HG02798 (cell line): ENCODE results near the gene FCER2.
A peak's percentile ranks its signal among the peaks of the same experiment; 100 is the strongest.
"Not testable (repeated sequence)": the region's sequence is repeated elsewhere in the genome, so short reads cannot be mapped to it uniquely, and the experiment has no call there.

Experiments used
- ATAC-seq: cut with Tn5 transposase; IDR thresholded peaks from one replicate; pipeline ENCODE4 v1.9.1; 2021; ENCODE audit warnings: mild to moderate bottlenecking; ENCODE audit not compliant: unreplicated experiment, poor library complexity

Gene FCER2

GRCh38 chr19:7654401-7654800, 47.5 kb downstream of the FCER2 start:
- ATAC-seq: no peak

GRCh38 chr19:7652061-7652641, 49.8 kb downstream of the FCER2 start:
- peak; percentile 55 for ATAC-seq

GRCh38 chr19:7650148-7650547, 51.8 kb downstream of the FCER2 start:
- ATAC-seq: no peak

GRCh38 chr19:7648265-7649014, 53.5 kb downstream of the FCER2 start:
- no peak for ATAC-seq

- ATAC-seq: no peak
These were observed 54.8 kb downstream of the FCER2 start for GRCh38 chr19:7647156-7647555.

GRCh38 chr19:7646426-7646700, 55.6 kb downstream of the FCER2 start:
- no peak for ATAC-seq

GRCh38 chr19:7645656-7646425, 56.1 kb downstream of the FCER2 start:
- no peak for ATAC-seq

GRCh38 chr19:7645163-7645562, 56.8 kb downstream of the FCER2 start:
- no peak for ATAC-seq

- ATAC-seq: no peak
These were observed 57.4 kb downstream of the FCER2 start for GRCh38 chr19:7644550-7644877.

GRCh38 chr19:7643629-7644549, 58.0 kb downstream of the FCER2 start:
- not testable (repeated sequence) for ATAC-seq

GRCh38 chr19:7643031-7643415, 58.9 kb downstream of the FCER2 start:
- ATAC-seq: no peak

GRCh38 chr19:7642295-7643030, 59.5 kb downstream of the FCER2 start:
- no peak for ATAC-seq

GRCh38 chr19:7641290-7642276, 60.3 kb downstream of the FCER2 start:
- no peak for ATAC-seq

GRCh38 chr19:7640803-7641202, 61.1 kb downstream of the FCER2 start:
- no peak for ATAC-seq

- ATAC-seq: no peak
These were observed 62.0 kb downstream of the FCER2 start for GRCh38 chr19:7639863-7640348.

- no peak for ATAC-seq
These were observed 63.0 kb downstream of the FCER2 start for GRCh38 chr19:7638802-7639465.
